Endothelial cell (in vitro differentiated cells): Measurements from ENCODE around the gene NOS1AP. TPM values are rescaled to one million over a fixed set of nuclear protein-coding genes. Genes with fewer than 3 reads are reported as not detected.
A peak's percentile ranks its signal among the peaks of the same experiment; 100 is the strongest.

Experiments
- DNase-seq: peaks from one replicate; pipeline ENCODE4 v3.0.0; 2021; ENCODE audit warnings: low spot score
- H3K27ac Mint-ChIP-seq: one replicate; pipeline ENCODE4 v1.8.0; 2021; ENCODE audit warnings: mixed read lengths, inconsistent platforms; ENCODE audit not compliant: unreplicated experiment
- H3K27me3 Mint-ChIP-seq: one replicate; pipeline ENCODE4 v1.8.0; 2021; ENCODE audit warnings: mild to moderate bottlenecking, moderate library complexity, mixed read lengths, inconsistent platforms; ENCODE audit not compliant: unreplicated experiment
- H3K36me3 Mint-ChIP-seq: one replicate; pipeline ENCODE4 v1.8.0; 2021; ENCODE audit warnings: mild to moderate bottlenecking, low read depth, mixed read lengths, inconsistent platforms; ENCODE audit not compliant: unreplicated experiment
- H3K4me1 Mint-ChIP-seq: one replicate; pipeline ENCODE4 v1.8.0; 2021; ENCODE audit warnings: mild to moderate bottlenecking, mixed read lengths, inconsistent platforms; ENCODE audit not compliant: unreplicated experiment
- H3K4me3 Mint-ChIP-seq: one replicate; pipeline ENCODE4 v1.8.0; 2021; ENCODE audit warnings: mild to moderate bottlenecking, mixed read lengths, inconsistent platforms; ENCODE audit not compliant: unreplicated experiment
- H3K9me3 Mint-ChIP-seq: one replicate; pipeline ENCODE4 v1.8.0; 2021; ENCODE audit warnings: mixed read lengths, inconsistent platforms; ENCODE audit not compliant: unreplicated experiment
- total RNA-seq: library from RNA; stranded (reverse); fragmentation: NEBNext Ultra II Directional; extraction: Animal tissue kit (Norgen Biotek cat#: 25700); gene quantifications from one replicate; pipeline ENCODE4 v1.2.1, GENCODE V29; 2021; ENCODE audit not compliant: unreplicated experiment
- TF ChIP-seq, protein P1 (sequence below): fragments of 200-600 bp; sonication (generic); IDR thresholded peaks from one replicate; pipeline ENCODE4 v1.5.0; 2021; ENCODE audit warnings: antibody characterized with exemption; ENCODE audit not compliant: unreplicated experiment

NOS1AP gene
- total RNA-seq, 1 donor from 2014 or later = 19.8 TPM

DNA sequence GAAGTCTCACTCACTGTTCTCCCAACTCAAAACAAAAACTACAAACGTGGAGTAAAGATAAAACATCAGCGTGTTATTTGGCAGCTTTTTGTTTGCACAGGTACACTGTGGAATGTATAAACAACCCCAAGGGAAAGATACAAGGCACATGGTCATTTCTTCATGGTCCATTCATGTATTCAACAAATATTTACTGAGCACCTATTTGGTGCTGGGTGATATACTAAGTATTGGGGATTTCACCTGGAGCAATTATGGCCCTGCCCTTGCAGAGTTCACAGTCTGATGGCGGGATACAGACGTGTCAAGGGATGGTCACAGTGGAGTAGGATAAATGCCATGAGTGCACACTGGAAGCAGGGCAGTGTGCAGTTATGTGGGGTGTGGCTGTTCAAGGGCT lies 171.1 kb downstream of the NOS1AP start:
- H3K36me3 Mint-ChIP-seq = peaks cover 9% of the 10 kb centered on the region

DNA sequence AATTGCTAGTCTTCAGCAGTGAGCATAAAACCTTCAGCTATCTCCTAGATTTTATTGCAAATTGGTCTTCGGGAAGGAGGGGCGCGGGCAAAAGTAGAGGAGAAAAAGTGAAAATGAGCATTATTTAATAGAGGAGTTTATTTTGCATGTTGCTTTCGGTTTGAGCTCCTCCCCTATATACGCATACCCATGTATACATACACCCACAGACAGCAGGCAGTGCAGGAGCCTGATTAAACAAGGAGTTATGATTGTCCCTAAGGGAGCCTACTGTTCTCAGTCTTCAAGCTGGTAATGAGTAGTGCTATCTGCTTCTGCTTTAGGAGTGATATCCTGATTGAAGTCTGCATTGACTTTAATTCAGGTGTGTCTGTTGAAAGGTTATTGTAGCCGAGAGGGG lies 173.3 kb downstream of the NOS1AP start:
- H3K9me3 Mint-ChIP-seq = no peaks in the 10 kb centered on the region
- TF ChIP-seq, protein P1, sequence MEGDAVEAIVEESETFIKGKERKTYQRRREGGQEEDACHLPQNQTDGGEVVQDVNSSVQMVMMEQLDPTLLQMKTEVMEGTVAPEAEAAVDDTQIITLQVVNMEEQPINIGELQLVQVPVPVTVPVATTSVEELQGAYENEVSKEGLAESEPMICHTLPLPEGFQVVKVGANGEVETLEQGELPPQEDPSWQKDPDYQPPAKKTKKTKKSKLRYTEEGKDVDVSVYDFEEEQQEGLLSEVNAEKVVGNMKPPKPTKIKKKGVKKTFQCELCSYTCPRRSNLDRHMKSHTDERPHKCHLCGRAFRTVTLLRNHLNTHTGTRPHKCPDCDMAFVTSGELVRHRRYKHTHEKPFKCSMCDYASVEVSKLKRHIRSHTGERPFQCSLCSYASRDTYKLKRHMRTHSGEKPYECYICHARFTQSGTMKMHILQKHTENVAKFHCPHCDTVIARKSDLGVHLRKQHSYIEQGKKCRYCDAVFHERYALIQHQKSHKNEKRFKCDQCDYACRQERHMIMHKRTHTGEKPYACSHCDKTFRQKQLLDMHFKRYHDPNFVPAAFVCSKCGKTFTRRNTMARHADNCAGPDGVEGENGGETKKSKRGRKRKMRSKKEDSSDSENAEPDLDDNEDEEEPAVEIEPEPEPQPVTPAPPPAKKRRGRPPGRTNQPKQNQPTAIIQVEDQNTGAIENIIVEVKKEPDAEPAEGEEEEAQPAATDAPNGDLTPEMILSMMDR = no peak
- peaks cover 7% of the 10 kb centered on the region for H3K27me3 Mint-ChIP-seq
- DNase-seq = no peak
- H3K4me3 Mint-ChIP-seq = no peak overlapping the region
- peaks cover 9% of the 10 kb centered on the region for H3K36me3 Mint-ChIP-seq
- H3K4me1 Mint-ChIP-seq = peaks cover 19% of the 10 kb centered on the region
- no peak overlapping the region for H3K27ac Mint-ChIP-seq

More for the DNA sequence above, 171.1 kb downstream of the NOS1AP start:
- TF ChIP-seq, protein P1 = no peak
- Mint-ChIP-seq H3K4me3 (no peak overlapping the region), H3K9me3 (no peaks in the 10 kb centered on the region), H3K4me1 (peaks cover 9% of the 10 kb centered on the region), H3K27ac (no peak overlapping the region), H3K27me3 (peaks cover 6% of the 10 kb centered on the region)
- DNase-seq = no peak

DNA sequence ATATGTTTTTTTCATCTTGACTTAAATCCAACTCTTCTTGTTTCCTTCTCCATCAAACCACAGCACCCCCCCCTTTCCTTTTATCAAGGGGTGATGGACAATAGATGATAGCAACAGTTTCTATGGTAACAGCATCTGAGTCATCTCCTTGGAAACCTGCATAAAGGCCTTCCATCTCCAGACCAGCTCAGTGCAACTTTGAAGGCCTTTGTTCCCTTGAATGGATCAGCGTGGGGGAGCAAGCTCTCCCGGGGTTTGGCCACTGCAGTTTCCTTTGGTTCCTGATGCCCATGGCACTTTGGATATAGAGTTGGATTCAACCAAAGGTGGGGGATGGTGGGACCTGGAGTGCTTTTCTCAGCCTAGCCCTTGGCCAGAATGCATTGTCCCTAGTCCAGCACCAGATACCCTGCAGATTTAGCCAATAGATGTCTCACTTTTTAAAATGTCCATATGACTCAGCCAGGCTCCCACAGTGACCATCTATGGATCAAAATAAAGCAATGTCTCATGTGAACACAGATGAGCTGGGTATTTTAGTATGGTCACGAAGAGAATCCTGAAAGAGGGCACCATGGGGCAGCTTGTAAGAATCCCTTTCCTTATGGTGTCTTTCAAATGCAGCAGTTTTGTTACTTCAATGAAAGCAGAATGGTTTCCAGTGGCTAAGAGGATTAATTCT lies 179.5 kb downstream of the NOS1AP start:
- Mint-ChIP-seq H3K4me3 (no peak overlapping the region), H3K27me3 (peaks cover 9% of the 10 kb centered on the region), H3K9me3 (no peaks in the 10 kb centered on the region), H3K36me3 (peaks cover 4% of the 10 kb centered on the region), H3K27ac (peak overlapping the region; percentile 87), H3K4me1 (peaks cover 48% of the 10 kb centered on the region)
- TF ChIP-seq, protein P1 = no peak
- DNase-seq = no peak

DNA sequence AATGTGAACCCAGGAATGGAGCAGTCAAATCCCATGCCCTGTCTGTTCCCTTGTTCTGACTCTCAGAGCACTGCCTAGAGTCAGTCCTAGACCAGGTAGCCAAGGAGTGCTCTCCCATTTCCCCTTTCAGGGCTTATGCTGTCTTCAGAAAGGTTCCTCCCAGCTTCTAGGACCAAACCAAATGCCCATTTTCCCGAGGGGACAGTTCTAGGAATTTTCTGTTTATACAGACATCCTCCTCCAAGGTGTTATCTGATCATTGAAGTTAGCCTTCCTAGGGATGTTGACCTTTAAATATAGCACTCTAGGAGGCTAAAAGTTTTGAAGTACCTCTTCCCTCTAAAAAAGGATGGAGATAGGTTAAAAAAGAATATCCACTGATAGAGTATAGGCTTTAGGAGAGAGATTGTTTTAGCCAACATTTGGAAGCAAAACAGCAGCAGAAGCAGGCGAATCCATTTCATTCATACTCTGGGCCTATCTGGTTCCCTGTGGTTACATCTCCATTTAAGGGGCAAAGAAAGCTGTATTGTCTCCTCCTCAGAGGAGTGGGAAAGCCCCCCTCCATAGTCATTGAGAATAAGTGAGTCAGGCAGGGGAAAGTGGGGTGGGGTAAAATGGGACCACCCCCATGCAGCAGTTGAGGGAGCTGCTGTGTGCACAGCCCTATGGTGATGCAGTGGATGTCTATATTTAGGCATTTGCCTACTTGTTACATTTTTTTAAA lies 180.7 kb downstream of the NOS1AP start:
- H3K4me3 Mint-ChIP-seq = no peak overlapping the region
- H3K4me1 Mint-ChIP-seq = peaks cover 51% of the 10 kb centered on the region
- H3K36me3 Mint-ChIP-seq = peaks cover 4% of the 10 kb centered on the region
- H3K9me3 Mint-ChIP-seq = no peaks in the 10 kb centered on the region
- H3K27ac Mint-ChIP-seq = no peak overlapping the region
- TF ChIP-seq, protein P1 = no peak
- H3K27me3 Mint-ChIP-seq = peaks cover 9% of the 10 kb centered on the region
- DNase-seq = no peak

DNA sequence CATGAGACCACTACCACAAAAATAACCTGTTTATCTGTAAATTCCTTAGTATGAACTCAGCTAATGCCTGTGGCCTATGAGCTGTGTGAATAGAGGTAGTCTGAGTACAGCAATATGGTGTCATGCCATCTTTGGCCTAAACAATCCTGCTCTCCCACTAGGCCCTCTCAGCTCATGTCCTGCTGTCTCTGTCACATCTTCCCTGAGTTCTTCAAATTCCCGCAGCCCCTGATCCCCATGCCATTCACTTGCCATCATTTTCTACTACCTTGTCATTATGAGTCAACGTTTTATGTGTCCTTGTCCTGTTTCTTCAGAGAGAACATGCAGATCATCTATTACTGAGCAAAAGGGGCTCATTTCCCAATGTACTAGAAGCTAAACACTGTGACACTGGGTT lies 181.6 kb downstream of the NOS1AP start:
- peaks cover 4% of the 10 kb centered on the region for H3K36me3 Mint-ChIP-seq
- TF ChIP-seq, protein P1 = no peak
- H3K4me3 Mint-ChIP-seq = no peak overlapping the region
- no peak for DNase-seq
- H3K9me3 Mint-ChIP-seq = no peaks in the 10 kb centered on the region
- peaks cover 7% of the 10 kb centered on the region for H3K27me3 Mint-ChIP-seq
- peaks cover 50% of the 10 kb centered on the region for H3K4me1 Mint-ChIP-seq
- H3K27ac Mint-ChIP-seq = peak overlapping the region; percentile 28
